Calu3 (cell line): ENCODE data around the gene CD37. TPM values are rescaled to one million over a fixed set of nuclear protein-coding genes. Genes with fewer than 3 reads are reported as not detected.

Experiments used
- BruUV-seq: library from RNA; stranded (reverse); fragments of 400-500 nt; replicated peaks from 2 replicates; lab custom pipeline; 2021; lab: Mats Ljungman, UMichigan
- CTCF ChIA-PET: fragments of 300-600 bp; sonication (Branson Sonifier 250); formaldehyde crosslinking; loops from one replicate; lab custom pipeline; 2022; ENCODE audit warnings: antibody characterized with exemption; lab: Charles Lee
- DNase-seq: peaks from one replicate; pipeline ENCODE4 v3.0.0; 2022
- H3K27ac Mint-ChIP-seq: one replicate; pipeline ENCODE4 v1.8.0; 2022; ENCODE audit warnings: mixed read lengths; ENCODE audit not compliant: unreplicated experiment
- H3K27me3 Mint-ChIP-seq: one replicate; pipeline ENCODE4 v1.8.0; 2022; ENCODE audit warnings: mixed read lengths; ENCODE audit not compliant: unreplicated experiment
- H3K36me3 Mint-ChIP-seq: one replicate; pipeline ENCODE4 v1.8.0; 2022; ENCODE audit warnings: mild to moderate bottlenecking, moderate library complexity, mixed read lengths; ENCODE audit not compliant: insufficient read depth, unreplicated experiment
- H3K4me1 Mint-ChIP-seq: one replicate; pipeline ENCODE4 v1.8.0; 2022; ENCODE audit warnings: mild to moderate bottlenecking, low read depth, mixed read lengths; ENCODE audit not compliant: unreplicated experiment
- H3K4me3 Mint-ChIP-seq: one replicate; pipeline ENCODE4 v1.8.0; 2022; ENCODE audit warnings: mild to moderate bottlenecking, low read depth, moderate library complexity, mixed read lengths; ENCODE audit not compliant: unreplicated experiment
- H3K9me3 Mint-ChIP-seq: one replicate; pipeline ENCODE4 v1.8.0; 2022; ENCODE audit warnings: low read depth, mixed read lengths; ENCODE audit not compliant: unreplicated experiment
- CTCF ChIP-seq: fragments of 200-600 bp; IDR thresholded peaks from one replicate; pipeline ENCODE4 v1.8.0; 2022; ENCODE audit warnings: antibody characterized with exemption; ENCODE audit not compliant: unreplicated experiment
- intact Hi-C: fragments of 100-400 bp; cut with micrococcal nuclease; formaldehyde crosslinking; loops from one replicate; pipeline ENCODE4 v1.10.0; 2022; ENCODE audit not compliant: unreplicated experiment
- total RNA-seq: library from RNA; stranded (reverse); gene quantifications from 2 replicates; pipeline ENCODE4 v1.2.3, GENCODE V29; 2022

Gene CD37
- total RNA-seq, 1 experiment from 2014 or later = not detected

DNA sequence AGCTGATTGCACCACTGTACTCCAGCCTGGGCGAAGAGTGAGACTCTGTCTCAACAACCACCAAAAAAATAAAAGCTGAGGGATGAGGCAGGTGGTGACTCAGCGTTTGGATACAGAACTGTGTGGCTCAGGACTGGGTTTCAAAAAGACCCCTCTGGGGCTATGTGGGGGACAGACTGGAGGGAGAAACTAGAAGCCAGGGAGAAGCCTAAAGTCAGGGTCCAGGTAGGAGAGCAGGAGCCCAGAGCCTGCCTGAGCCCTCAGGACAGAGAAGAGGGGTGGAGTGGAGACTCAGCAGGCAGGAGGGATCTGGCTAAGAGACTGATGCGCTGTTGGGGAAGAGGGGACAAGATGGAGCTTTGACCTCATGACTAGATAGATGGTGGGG, 1.8 kb upstream of the CD37 start:
- Mint-ChIP-seq H3K4me1 (no peaks in the 10 kb centered on the region), H3K27ac (no peak overlapping the region), H3K9me3 (no peaks in the 10 kb centered on the region), H3K27me3 (peaks cover 64% of the 10 kb centered on the region), H3K4me3 (no peak overlapping the region), H3K36me3 (no peaks in the 10 kb centered on the region)
- DNase-seq = no peak
- CTCF ChIA-PET = no interaction called here
- no TSS peak for BruUV-seq
- no peak for TF ChIP-seq CTCF
- intact Hi-C loops = no loop called here

GRCh38 chr19:49333811-49334288, 1.4 kb upstream of the CD37 start:
- Mint-ChIP-seq H3K4me1 (no peaks in the 10 kb centered on the region), H3K27ac (no peak overlapping the region), H3K9me3 (no peaks in the 10 kb centered on the region), H3K36me3 (no peaks in the 10 kb centered on the region), H3K27me3 (peaks cover 64% of the 10 kb centered on the region), H3K4me3 (no peak overlapping the region)
- CTCF ChIA-PET = no interaction called here
- no peak for TF ChIP-seq CTCF
- DNase-seq = no peak
- BruUV-seq = no TSS peak
- intact Hi-C loops = no loop called here

GRCh38 chr19:49335784-49336481, 727 bp downstream of the CD37 start:
- Mint-ChIP-seq H3K9me3 (no peaks in the 10 kb centered on the region), H3K27ac (no peak overlapping the region), H3K4me3 (no peak overlapping the region), H3K36me3 (no peaks in the 10 kb centered on the region), H3K27me3 (peaks cover 84% of the 10 kb centered on the region), H3K4me1 (peaks cover 10% of the 10 kb centered on the region)
- CTCF ChIA-PET = interaction anchor here (0.7 kb wide), 1 partner anchor 56 kb away, joined by 3 read pairs; no protein-coding TSS in a partner anchor
- no peak for DNase-seq
- no peak for TF ChIP-seq CTCF
- intact Hi-C loops = no loop called here
- BruUV-seq = no TSS peak

DNA sequence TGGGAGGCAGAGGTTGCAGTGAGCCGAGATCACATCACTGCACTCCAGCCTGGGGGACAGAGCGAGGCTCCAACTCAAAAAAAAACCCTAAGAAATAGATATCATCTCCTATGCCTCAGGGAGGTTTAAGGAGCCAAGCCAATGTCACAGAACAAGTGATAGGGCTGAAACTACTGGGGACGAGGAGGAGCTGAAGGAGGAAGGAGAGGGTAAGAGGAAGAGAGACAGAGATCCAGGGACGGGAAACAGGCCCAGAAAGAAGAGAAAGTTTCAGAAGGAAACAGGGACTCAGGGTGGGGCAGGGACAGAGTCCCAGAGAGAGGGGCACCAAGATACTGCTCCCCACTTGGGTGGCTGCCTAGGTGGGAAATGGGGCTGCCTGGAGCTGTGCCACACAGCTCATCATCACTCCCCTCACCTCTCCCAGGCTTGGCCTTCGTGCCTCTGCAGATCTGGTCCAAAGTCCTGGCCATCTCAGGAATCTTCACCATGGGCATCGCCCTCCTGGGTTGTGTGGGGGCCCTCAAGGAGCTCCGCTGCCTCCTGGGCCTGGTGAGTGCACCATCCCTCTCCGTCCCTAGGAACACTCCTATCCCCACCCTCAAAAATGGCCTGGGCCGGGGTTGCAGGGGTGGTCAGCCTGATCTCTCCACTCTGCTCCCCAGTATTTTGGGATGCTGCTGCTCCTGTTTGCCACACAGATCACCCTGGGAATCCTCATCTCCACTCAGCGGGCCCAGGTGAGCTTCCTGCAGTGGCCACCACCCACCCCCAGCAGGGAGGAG, 1.5 kb downstream of the CD37 start:
- intact Hi-C loops = no loop called here
- Mint-ChIP-seq H3K4me3 (no peak overlapping the region), H3K4me1 (peaks cover 10% of the 10 kb centered on the region), H3K27ac (no peak overlapping the region), H3K27me3 (peaks cover 85% of the 10 kb centered on the region), H3K36me3 (no peaks in the 10 kb centered on the region), H3K9me3 (no peaks in the 10 kb centered on the region)
- DNase-seq = no peak
- no TSS peak for BruUV-seq
- TF ChIP-seq CTCF = no peak
- CTCF ChIA-PET = interaction anchor here (0.7 kb wide), 1 partner anchor 55 kb away, joined by 3 read pairs; no protein-coding TSS in a partner anchor
